ENCODE data around the gene ARPC2.

- no peak for TF ChIP-seq CTCF (optimal IDR thresholded peaks at IDR 0.05 in 1 of 3, IDR thresholded peaks at IDR 0.05 in 1 of 3, conservative IDR thresholded peaks at IDR 0.05 in 1 of 3; ENCODE audit: extremely low read depth in 1 of 3, insufficient read depth in 2 of 3, low read length in 3 of 3)
- no peak for TF ChIP-seq EZH2 (IDR thresholded peaks at IDR 0.05; ENCODE audit: low read length)
These were observed 56.9 kb downstream of the ARPC2 start for GRCh38 chr2:218273908-218274249.

Measured in keratinocyte (primary cell).